GM12873 (cell line): ENCODE results near the gene LTA.

Experiments
- CTCF ChIP-seq: IDR thresholded peaks from 2 replicates; pipeline ENCODE4 v1.5.1; 2012; ENCODE audit warnings: low read depth, mild to moderate bottlenecking, moderate library complexity, low read length, control low read depth; ENCODE audit not compliant: insufficient read depth; ENCODE audit errors: missing control alignments

The LTA gene

GRCh38 chr6:31621320-31621939, 49.3 kb downstream of the LTA start:
- TF ChIP-seq CTCF = no peak

GRCh38 chr6:31621991-31622390, 49.9 kb downstream of the LTA start:
- TF ChIP-seq CTCF = no peak

- no peak for TF ChIP-seq CTCF
These were observed 50.6 kb downstream of the LTA start for GRCh38 chr6:31622684-31623091.
